Esophagus squamous epithelium (tissue), 5 donors: ENCODE results near the gene MYL6. TPM values are rescaled to one million over a fixed set of nuclear protein-coding genes. Genes with fewer than 3 reads are reported as not detected.
A peak's percentile ranks its signal among the peaks of the same experiment; 100 is the strongest.

Source experiments
- DNase-seq: peaks from one replicate; lab custom pipeline; 2025; lab: John Stamatoyannopoulos, UW
- H3K27ac ChIP-seq, 4 donors: fragments of 200-600 bp; sonication (generic); one replicate each; pipeline ENCODE4 v1.5.1; 2016 to 2019; ENCODE audit warnings: mild to moderate bottlenecking in 1 of 4
- H3K27me3 ChIP-seq, 4 donors: fragments of 200-600 bp; sonication (generic); 1 replicate in 3 of 4; 2 replicates in 1 of 4; pipeline versions ENCODE4 v1.5.1 to v1.6.0; 2017 to 2021; ENCODE audit warnings: antibody characterized with exemption in 1 of 4
- H3K36me3 ChIP-seq, 3 donors: fragments of 200-600 bp; sonication (generic); one replicate each; pipeline ENCODE4 v1.5.1; 2016 to 2019
- H3K4me1 ChIP-seq, 3 donors: fragments of 200-600 bp; sonication (generic); one replicate each; pipeline ENCODE4 v1.5.1; 2017 to 2019
- H3K4me3 ChIP-seq, 4 donors: fragments of 200-600 bp; sonication (generic); 1 replicate in 3 of 4; 2 replicates in 1 of 4; pipeline ENCODE4 v1.5.1; 2016 to 2019; ENCODE audit warnings: mild to moderate bottlenecking in 2 of 4, moderate library complexity in 1 of 4
- H3K9me3 ChIP-seq, 3 donors: fragments of 200-600 bp; sonication (generic); one replicate each; pipeline ENCODE4 v1.5.1; 2016 to 2019
- CTCF ChIP-seq, 6 experiments: fragments of 450-650 bp in 4 of 6; fragments of 200-600 bp in 2 of 6; sonication (generic) in 2 of 6; IDR thresholded peaks; one replicate each; pipeline ENCODE4 v1.5.1; 2016 to 2019; ENCODE audit warnings: antibody characterized with exemption in 6 of 6, mild to moderate bottlenecking in 4 of 6, moderate library complexity in 4 of 6
- POLR2A ChIP-seq, 4 donors: fragments of 450-650 bp; IDR thresholded peaks; one replicate each; pipeline ENCODE4 v1.6.1; 2017; ENCODE audit warnings: antibody characterized with exemption in 4 of 4, mild to moderate bottlenecking in 4 of 4, moderate library complexity in 3 of 4
- WGBS, 2 donors: methylation state at CpG; one replicate each; pipeline ENCODE4 v1.1.5; 2018; 5-methylcytosine and 5-hydroxymethylcytosine counted together
- intact Hi-C: fragments of 100-400 bp; cut with DNase I; formaldehyde crosslinking; loops from one replicate; pipeline ENCODE4 v1.15.0; 2022
- total RNA-seq, 4 donors: library from RNA; depleted of rRNA; stranded (reverse); fragments of >200 nt; gene quantifications; one replicate each; pipeline ENCODE4 v1.1.0, GENCODE V29; 2016
- donor health status: DM: yes; HTN: yes; CAD: no.

The MYL6 gene
- total RNA-seq, 4 donors from 2014 or later = 1,011 to 2,279 (median 1,490) TPM

DNA sequence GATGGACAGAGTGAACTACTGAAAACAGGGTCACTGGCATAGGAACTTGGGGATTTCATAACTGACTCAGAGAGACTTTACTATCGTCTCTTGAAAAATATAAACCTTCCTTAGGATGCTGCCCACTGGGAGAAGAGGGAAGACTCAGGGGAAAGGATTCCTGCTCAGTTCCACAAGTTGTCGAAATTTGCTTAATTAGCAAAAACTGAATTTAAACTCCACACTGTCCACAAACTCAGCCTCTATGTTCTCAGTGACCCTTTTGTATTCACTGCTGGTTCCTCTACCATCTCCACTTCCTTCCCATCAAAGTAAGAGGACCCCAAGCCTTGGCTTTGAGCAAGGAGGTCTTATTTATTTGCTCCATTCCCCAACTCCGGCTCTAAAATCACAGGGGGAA, 12.9 kb upstream of the MYL6 start:
- H3K4me1 ChIP-seq = peaks cover 0 to 47% (median 9%) of the 10 kb centered on the region in 3 donors
- no peaks in the 10 kb centered on the region for H3K9me3 ChIP-seq
- H3K4me3 ChIP-seq = no peak overlapping the region
- peak overlapping the region in 1 of 4 donors; percentile 25 for H3K27ac ChIP-seq
- no peak for DNase-seq
- intact Hi-C loops = no loop called here
- 83 to 87% methylated on average over 3 of the region's 3 CpGs for WGBS, 2 donors
- no peaks in the 10 kb centered on the region for H3K27me3 ChIP-seq
- no peak for TF ChIP-seq CTCF (IDR thresholded peaks at IDR 0.05)
- TF ChIP-seq POLR2A (IDR thresholded peaks at IDR 0.05) = no peak
- peaks cover 13 to 51% (median 21%) of the 10 kb centered on the region in 3 donors for H3K36me3 ChIP-seq

- TF ChIP-seq CTCF (IDR thresholded peaks at IDR 0.05) (no peak), POLR2A (IDR thresholded peaks at IDR 0.05) (no peak)
- DNase-seq = no peak
- Histone ChIP-seq H3K4me1 (peaks cover 3 to 60% (median 18%) of the 10 kb centered on the region in 3 donors), H3K9me3 (no peaks in the 10 kb centered on the region), H3K27me3 (no peaks in the 10 kb centered on the region), H3K4me3 (no peak overlapping the region), H3K36me3 (peaks cover 4 to 35% (median 13%) of the 10 kb centered on the region in 3 donors), H3K27ac (peak overlapping the region in 2 of 4 donors; percentile 36 to 57)
- intact Hi-C loops = no loop called here
- 57% methylated on average over 13 of the region's 13 CpGs for WGBS, 2 donors
Measured at GRCh38 chr12:56146492-56147460, 11.4 kb upstream of the MYL6 start.

- no peaks in the 10 kb centered on the region for H3K9me3 ChIP-seq
- TF ChIP-seq CTCF (IDR thresholded peaks at IDR 0.05) = no peak
- TF ChIP-seq POLR2A (IDR thresholded peaks at IDR 0.05) = no peak
- DNase-seq = no peak
- intact Hi-C loops = no loop called here
- no peak overlapping the region for H3K4me3 ChIP-seq
- H3K4me1 ChIP-seq = peaks cover 12 to 46% (median 29%) of the 10 kb centered on the region in 3 donors
- 54 to 61% methylated on average over 3 of the region's 3 CpGs for WGBS, 2 donors
- H3K27me3 ChIP-seq = no peaks in the 10 kb centered on the region
- H3K36me3 ChIP-seq = peaks cover 0 to 6% (median 0%) of the 10 kb centered on the region in 3 donors
- H3K27ac ChIP-seq = no peak overlapping the region
Measured at GRCh38 chr12:56150563-56150962, 7.6 kb upstream of the MYL6 start.

- no peak for TF ChIP-seq POLR2A (IDR thresholded peaks at IDR 0.05)
- TF ChIP-seq CTCF (IDR thresholded peaks at IDR 0.05) = peak; percentile 57 to 90 (median 74)
- no peak for DNase-seq
- Histone ChIP-seq H3K4me1 (peaks cover 12 to 42% (median 26%) of the 10 kb centered on the region in 3 donors), H3K4me3 (peak overlapping the region; percentile 43 to 83 (median 68)), H3K36me3 (peaks cover 0 to 6% (median 0%) of the 10 kb centered on the region in 3 donors), H3K27me3 (no peaks in the 10 kb centered on the region), H3K9me3 (no peaks in the 10 kb centered on the region), H3K27ac (peak overlapping the region; percentile 91 to 96 (median 96))
- WGBS, 2 donors = 3 to 18% methylated on average over 5 to 12 of the region's 12 CpGs
- intact Hi-C loops = no loop called here
Measured at GRCh38 chr12:56151672-56152131, 6.5 kb upstream of the MYL6 start.
